Measurements from ENCODE around the gene PI4KA. TPM values are rescaled to one million over a fixed set of nuclear protein-coding genes. Genes with fewer than 3 reads are reported as not detected.

PI4KA gene
- total RNA-seq, 1 donor from 2014 or later, result 110 TPM

GRCh38 chr22:20794650-20795413 is 63.8 kb downstream of the PI4KA start:
- H3K27ac Mint-ChIP-seq, result no peak overlapping the region
- H3K9me3 Mint-ChIP-seq, result no peaks in the 10 kb centered on the region
- peaks cover 40% of the 10 kb centered on the region for H3K36me3 Mint-ChIP-seq
- no peaks in the 10 kb centered on the region for H3K27me3 Mint-ChIP-seq (ENCODE audit: low read depth)
- H3K4me3 Mint-ChIP-seq, result no peak overlapping the region
- TF ChIP-seq CTCF (IDR thresholded peaks at IDR 0.05; ENCODE audit: unreplicated experiment), result no peak
- no peak for DNase-seq (ENCODE audit: low spot score in 2 of 2, unreplicated experiment in 2 of 2)
- peaks cover 12% of the 10 kb centered on the region for H3K4me1 Mint-ChIP-seq

- no peaks in the 10 kb centered on the region for H3K9me3 Mint-ChIP-seq
- TF ChIP-seq CTCF (IDR thresholded peaks at IDR 0.05; ENCODE audit: unreplicated experiment), result no peak
- no peak for DNase-seq (ENCODE audit: low spot score in 2 of 2, unreplicated experiment in 2 of 2)
- no peaks in the 10 kb centered on the region for H3K27me3 Mint-ChIP-seq (ENCODE audit: low read depth)
- H3K36me3 Mint-ChIP-seq, result peaks cover 37% of the 10 kb centered on the region
- peaks cover 4% of the 10 kb centered on the region for H3K4me1 Mint-ChIP-seq
- H3K27ac Mint-ChIP-seq, result peak overlapping the region; percentile 56
- no peak overlapping the region for H3K4me3 Mint-ChIP-seq
These were observed 64.6 kb downstream of the PI4KA start for GRCh38 chr22:20793748-20794649.

GRCh38 chr22:20792966-20793728 is 65.5 kb downstream of the PI4KA start:
- Mint-ChIP-seq H3K27ac (peak overlapping the region; percentile 39), H3K4me3 (no peak overlapping the region), H3K27me3 (ENCODE audit: low read depth) (no peaks in the 10 kb centered on the region), H3K4me1 (peaks cover 2% of the 10 kb centered on the region), H3K36me3 (peaks cover 33% of the 10 kb centered on the region), H3K9me3 (no peaks in the 10 kb centered on the region)
- DNase-seq (ENCODE audit: low spot score in 2 of 2, unreplicated experiment in 2 of 2), result no peak
- no peak for TF ChIP-seq CTCF (IDR thresholded peaks at IDR 0.05; ENCODE audit: unreplicated experiment)

- Mint-ChIP-seq H3K27ac (peak overlapping the region; percentile 39), H3K36me3 (peaks cover 28% of the 10 kb centered on the region), H3K4me3 (no peak overlapping the region)
These were observed 66.2 kb downstream of the PI4KA start for GRCh38 chr22:20792221-20792965.

More at GRCh38 chr22:20792221-20792965, 66.2 kb downstream of the PI4KA start:
- H3K9me3 Mint-ChIP-seq, result no peaks in the 10 kb centered on the region
- DNase-seq (ENCODE audit: low spot score in 2 of 2, unreplicated experiment in 2 of 2), result no peak
- peaks cover 2% of the 10 kb centered on the region for H3K4me1 Mint-ChIP-seq
- TF ChIP-seq CTCF (IDR thresholded peaks at IDR 0.05; ENCODE audit: unreplicated experiment), result no peak
- H3K27me3 Mint-ChIP-seq (ENCODE audit: low read depth), result no peaks in the 10 kb centered on the region

Measured in mesothelial cell of epicardium (in vitro differentiated cells).